K562 (cell line): ENCODE results near the gene FERMT1. TPM values are rescaled to one million over a fixed set of nuclear protein-coding genes. Genes with fewer than 3 reads are reported as not detected.
A peak's percentile ranks its signal among the peaks of the same experiment; 100 is the strongest.

Experiments used
- DACH1 ChIP-seq: fragments of 450-650 bp; IDR thresholded peaks from 2 replicates; pipeline ENCODE4 v1.6.1; 2018; ENCODE audit not compliant: partially characterized antibody
- EP400 ChIP-seq: fragments of 450-650 bp; IDR thresholded peaks from 2 replicates; pipeline ENCODE4 v1.6.1; 2017; ENCODE audit warnings: antibody characterized with exemption, mild to moderate bottlenecking, moderate library complexity
- ETV1 ChIP-seq: fragments of 450-650 bp; conservative IDR thresholded peaks from 2 replicates; pipeline ENCODE4 v1.6.1; 2016; ENCODE audit warnings: missing genetic modification characterization, control low read depth, low read depth, missing compliant biosample characterization
- HDAC3 ChIP-seq: fragments of 450-650 bp; IDR thresholded peaks from 2 replicates; pipeline ENCODE4 v1.6.1; 2018; ENCODE audit warnings: borderline replicate concordance, mild to moderate bottlenecking, moderate library complexity; ENCODE audit not compliant: partially characterized antibody
- KLF10 ChIP-seq: fragments of 250-450 bp; sonication (Bioruptor Pico); IDR thresholded peaks from 2 replicates; pipeline ENCODE4 v1.6.1; 2021; ENCODE audit warnings: matching md5 sums
- KLF6 ChIP-seq: fragments of 250-450 bp; sonication (Bioruptor Pico); IDR thresholded peaks from 2 replicates; pipeline ENCODE4 v1.4.0; 2020; ENCODE audit warnings: mild to moderate bottlenecking, moderate library complexity, borderline replicate concordance
- MBD2 ChIP-seq: sonication (generic); IDR thresholded peaks from 2 replicates; pipeline ENCODE4 v1.6.1; 2016; ENCODE audit warnings: low read depth, borderline replicate concordance
- RFX1 ChIP-seq: fragments of 450-650 bp; IDR thresholded peaks from 2 replicates; pipeline ENCODE4 v1.6.1; 2016; ENCODE audit warnings: mild to moderate bottlenecking, moderate library complexity
- SAP30 ChIP-seq: fragments of 200-600 bp; sonication (generic); IDR thresholded peaks from 2 replicates; pipeline ENCODE4 v1.6.1; 2012; ENCODE audit warnings: borderline replicate concordance, low read depth, mild to moderate bottlenecking, moderate library complexity, low read length, control low read depth, inconsistent platforms; ENCODE audit not compliant: insufficient read depth, poor library complexity, severe bottlenecking
- SOX6 ChIP-seq: fragments of 450-650 bp; IDR thresholded peaks from 2 replicates; pipeline ENCODE4 v1.6.1; 2014; ENCODE audit warnings: mild to moderate bottlenecking
- ZNF239 ChIP-seq: fragments of 250-450 bp; sonication (Bioruptor Pico); IDR thresholded peaks from 2 replicates; pipeline ENCODE4 v1.4.0; 2020; ENCODE audit warnings: mild to moderate bottlenecking
- ZNF324 ChIP-seq: fragments of 250-450 bp; sonication (Bioruptor Pico); IDR thresholded peaks from 2 replicates; pipeline ENCODE4 v1.4.0; 2020; ENCODE audit warnings: mild to moderate bottlenecking
- ZNF384 ChIP-seq: IDR thresholded peaks from 2 replicates; pipeline ENCODE4 v1.6.1; 2012; ENCODE audit warnings: low read depth, low read length, improper control_type of control experiment
- ZNF449 ChIP-seq: fragments of 250-450 bp; sonication (Bioruptor Pico); IDR thresholded peaks from 2 replicates; pipeline ENCODE4 v1.8.0; 2022; ENCODE audit warnings: moderate library complexity, mild to moderate bottlenecking, inconsistent platforms
- ZNF77 ChIP-seq: fragments of 250-450 bp; sonication (Bioruptor Pico); IDR thresholded peaks from 2 replicates; pipeline ENCODE4 v1.5.0; 2020
- ZNF780A ChIP-seq: fragments of 250-450 bp; sonication (Bioruptor Pico); IDR thresholded peaks from 2 replicates; pipeline ENCODE4 v1.5.0; 2021; ENCODE audit warnings: mild to moderate bottlenecking
- polyA plus RNA-seq, 8 experiments: library from polyadenylated mRNA; depleted of rRNA in 4 of 8; stranded (reverse) in 5 of 8; unstranded in 3 of 8; fragments of >200 nt; fragmentation: Nextera tagmentation in 2 of 8; fragmentation: Illumina TruSeq in 1 of 8; extraction: Ambion mirVana in 2 of 8; extraction: Trizol in 1 of 8; gene quantifications; 2 replicates each; pipeline versions ENCODE4 v1.2.1 to v1.2.3, GENCODE V29; 2011 to 2014; ENCODE audit warnings: inconsistent platforms in 1 of 8, missing spikeins in 1 of 8
- total RNA-seq, 7 experiments: library from RNA; depleted of rRNA in 6 of 7; stranded (reverse); fragments of >200 nt in 6 of 7; fragmentation: Illumina TruSeq in 2 of 7; extraction: Trizol in 2 of 7; gene quantifications; 2 replicates each; pipeline versions ENCODE4 v1.2.1 to v1.2.3, GENCODE V29; 2011 to 2021; ENCODE audit warnings: low replicate concordance in 1 of 7
- TF ChIP-seq, protein P1 (sequence below): sonication (generic); formaldehyde crosslinking; IDR thresholded peaks from 2 replicates; pipeline ENCODE4 v1.8.0; 2022; ENCODE audit warnings: missing genetic modification reagents, mild to moderate bottlenecking, borderline replicate concordance
- TF ChIP-seq, protein P2 (sequence below): fragments of 450-650 bp; IDR thresholded peaks from 2 replicates; pipeline ENCODE4 v1.6.1; 2017; ENCODE audit warnings: mild to moderate bottlenecking, moderate library complexity
- TF ChIP-seq, protein P3 (sequence below): sonication (generic); formaldehyde crosslinking; IDR thresholded peaks from 2 replicates; pipeline ENCODE4 v1.8.1; 2023; ENCODE audit warnings: mild to moderate bottlenecking, missing genetic modification reagents

Gene FERMT1
- total and polyA plus RNA-seq, 9 of the 15 experiments (the other 6 are each of a cell fraction or from before 2014, with no cell fraction given), result 0.07 TPM; not detected in 8

DNA sequence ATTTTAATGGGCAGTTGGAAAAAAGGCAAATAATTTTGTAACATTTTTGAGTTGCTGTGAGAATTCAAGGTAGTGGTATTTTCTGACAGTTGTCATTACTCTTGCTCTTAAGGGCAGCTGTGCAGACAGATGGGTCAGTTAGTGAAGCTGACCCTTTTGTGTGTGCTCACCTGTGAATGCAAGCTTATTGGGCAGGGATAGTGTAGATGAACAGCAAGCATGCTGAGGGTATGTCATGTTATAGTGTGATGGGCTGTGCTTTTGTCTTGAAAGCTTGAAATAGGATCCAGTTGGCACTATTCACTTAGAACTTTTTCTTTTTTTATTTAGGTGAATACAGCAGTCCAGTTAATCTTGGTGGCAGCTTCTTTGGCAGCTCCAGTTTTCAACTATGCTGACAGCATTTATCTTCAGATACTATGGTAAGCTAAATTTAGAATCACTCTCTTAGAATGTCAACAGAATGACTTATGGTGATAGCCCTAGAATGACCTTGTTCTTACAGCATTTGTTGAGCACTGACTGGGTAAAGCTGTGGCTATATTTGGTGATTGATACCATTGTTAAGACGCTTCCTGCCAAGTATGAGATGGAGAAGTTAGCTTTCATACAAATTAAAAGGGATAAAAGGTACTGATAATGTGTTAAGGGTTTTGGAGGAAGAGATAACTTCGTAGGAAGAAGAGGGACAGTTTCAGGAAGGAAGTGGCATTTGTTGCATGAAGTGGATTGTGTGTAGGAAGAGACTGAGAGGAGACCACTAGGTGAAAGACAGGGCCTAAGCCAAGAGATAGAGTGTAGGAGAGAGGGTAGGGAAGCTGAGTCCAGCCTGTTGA, 88.5 kb downstream of the FERMT1 start (continued):
- no peak for TF ChIP-seq ZNF449 (CRISPR knock-in tag)
- no peak for TF ChIP-seq MBD2
- TF ChIP-seq SAP30, result no peak
- peak; percentile 87 for TF ChIP-seq SOX6
- TF ChIP-seq, protein P1, sequence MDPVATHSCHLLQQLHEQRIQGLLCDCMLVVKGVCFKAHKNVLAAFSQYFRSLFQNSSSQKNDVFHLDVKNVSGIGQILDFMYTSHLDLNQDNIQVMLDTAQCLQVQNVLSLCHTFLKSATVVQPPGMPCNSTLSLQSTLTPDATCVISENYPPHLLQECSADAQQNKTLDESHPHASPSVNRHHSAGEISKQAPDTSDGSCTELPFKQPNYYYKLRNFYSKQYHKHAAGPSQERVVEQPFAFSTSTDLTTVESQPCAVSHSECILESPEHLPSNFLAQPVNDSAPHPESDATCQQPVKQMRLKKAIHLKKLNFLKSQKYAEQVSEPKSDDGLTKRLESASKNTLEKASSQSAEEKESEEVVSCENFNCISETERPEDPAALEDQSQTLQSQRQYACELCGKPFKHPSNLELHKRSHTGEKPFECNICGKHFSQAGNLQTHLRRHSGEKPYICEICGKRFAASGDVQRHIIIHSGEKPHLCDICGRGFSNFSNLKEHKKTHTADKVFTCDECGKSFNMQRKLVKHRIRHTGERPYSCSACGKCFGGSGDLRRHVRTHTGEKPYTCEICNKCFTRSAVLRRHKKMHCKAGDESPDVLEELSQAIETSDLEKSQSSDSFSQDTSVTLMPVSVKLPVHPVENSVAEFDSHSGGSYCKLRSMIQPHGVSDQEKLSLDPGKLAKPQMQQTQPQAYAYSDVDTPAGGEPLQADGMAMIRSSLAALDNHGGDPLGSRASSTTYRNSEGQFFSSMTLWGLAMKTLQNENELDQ (CRISPR knock-in tag), result no peak
- TF ChIP-seq ZNF324 (CRISPR knock-in tag), result no peak
- no peak for TF ChIP-seq DACH1
- no peak for TF ChIP-seq ZNF77 (CRISPR knock-in tag)
- TF ChIP-seq ZNF384, result no peak
- peak; percentile 74 for TF ChIP-seq HDAC3
- peak; percentile 57 for TF ChIP-seq ZNF239 (CRISPR knock-in tag)
- peak; percentile 40; the same call in 1 of the 2 replicates for TF ChIP-seq EP400
- no peak for TF ChIP-seq KLF6 (CRISPR knock-in tag)
- TF ChIP-seq, protein P2, sequence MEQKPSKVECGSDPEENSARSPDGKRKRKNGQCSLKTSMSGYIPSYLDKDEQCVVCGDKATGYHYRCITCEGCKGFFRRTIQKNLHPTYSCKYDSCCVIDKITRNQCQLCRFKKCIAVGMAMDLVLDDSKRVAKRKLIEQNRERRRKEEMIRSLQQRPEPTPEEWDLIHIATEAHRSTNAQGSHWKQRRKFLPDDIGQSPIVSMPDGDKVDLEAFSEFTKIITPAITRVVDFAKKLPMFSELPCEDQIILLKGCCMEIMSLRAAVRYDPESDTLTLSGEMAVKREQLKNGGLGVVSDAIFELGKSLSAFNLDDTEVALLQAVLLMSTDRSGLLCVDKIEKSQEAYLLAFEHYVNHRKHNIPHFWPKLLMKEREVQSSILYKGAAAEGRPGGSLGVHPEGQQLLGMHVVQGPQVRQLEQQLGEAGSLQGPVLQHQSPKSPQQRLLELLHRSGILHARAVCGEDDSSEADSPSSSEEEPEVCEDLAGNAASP, result 0 out of 2 replicates have a peak, but pooled peaks have one; percentile 13
- no peak for TF ChIP-seq ZNF780A (CRISPR knock-in tag)
- TF ChIP-seq RFX1, result no peak; the same call in 1 of the 2 replicates
- TF ChIP-seq ETV1 (tag), result peak; percentile 65
- TF ChIP-seq, protein P3, sequence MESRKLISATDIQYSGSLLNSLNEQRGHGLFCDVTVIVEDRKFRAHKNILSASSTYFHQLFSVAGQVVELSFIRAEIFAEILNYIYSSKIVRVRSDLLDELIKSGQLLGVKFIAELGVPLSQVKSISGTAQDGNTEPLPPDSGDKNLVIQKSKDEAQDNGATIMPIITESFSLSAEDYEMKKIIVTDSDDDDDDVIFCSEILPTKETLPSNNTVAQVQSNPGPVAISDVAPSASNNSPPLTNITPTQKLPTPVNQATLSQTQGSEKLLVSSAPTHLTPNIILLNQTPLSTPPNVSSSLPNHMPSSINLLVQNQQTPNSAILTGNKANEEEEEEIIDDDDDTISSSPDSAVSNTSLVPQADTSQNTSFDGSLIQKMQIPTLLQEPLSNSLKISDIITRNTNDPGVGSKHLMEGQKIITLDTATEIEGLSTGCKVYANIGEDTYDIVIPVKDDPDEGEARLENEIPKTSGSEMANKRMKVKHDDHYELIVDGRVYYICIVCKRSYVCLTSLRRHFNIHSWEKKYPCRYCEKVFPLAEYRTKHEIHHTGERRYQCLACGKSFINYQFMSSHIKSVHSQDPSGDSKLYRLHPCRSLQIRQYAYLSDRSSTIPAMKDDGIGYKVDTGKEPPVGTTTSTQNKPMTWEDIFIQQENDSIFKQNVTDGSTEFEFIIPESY (CRISPR knock-in tag), result no peak
- TF ChIP-seq KLF10 (CRISPR knock-in tag), result no peak
